Loucy (cell line): ENCODE data around the gene NGDN.

Source experiments
- H2AFZ ChIP-seq: fragments of 200-600 bp; sonication (generic); 2 replicates; pipeline ENCODE4 v1.6.0; 2016; ENCODE audit warnings: antibody characterized with exemption, mild to moderate bottlenecking, low read length, moderate library complexity
- H3F3A ChIP-seq: fragments of 200-600 bp; 2 replicates; pipeline ENCODE4 v1.6.0; 2016; ENCODE audit warnings: antibody characterized with exemption, low read depth, mild to moderate bottlenecking
- H3K27me3 ChIP-seq: fragments of 200-600 bp; sonication (generic); 2 replicates; pipeline ENCODE4 v1.6.1; 2014; ENCODE audit warnings: low read length, mild to moderate bottlenecking; ENCODE audit not compliant: insufficient read depth, poor library complexity, severe bottlenecking
- H3K36me3 ChIP-seq: fragments of 200-600 bp; sonication (generic); 2 replicates; pipeline ENCODE4 v1.6.1; 2016; ENCODE audit warnings: low read length; ENCODE audit not compliant: insufficient read depth
- H3K4me1 ChIP-seq: fragments of 200-600 bp; sonication (generic); 2 replicates; pipeline ENCODE4 v1.5.1; 2014; ENCODE audit warnings: low read length, mild to moderate bottlenecking; ENCODE audit not compliant: insufficient read depth, poor library complexity, severe bottlenecking
- H3K4me2 ChIP-seq: fragments of 200-600 bp; sonication (generic); 2 replicates; pipeline ENCODE4 v1.6.0; 2014; ENCODE audit warnings: antibody characterized with exemption, low read length, low read depth, mild to moderate bottlenecking; ENCODE audit not compliant: poor library complexity, severe bottlenecking
- H3K4me3 ChIP-seq: fragments of 200-600 bp; sonication (generic); 2 replicates; pipeline ENCODE4 v1.5.1; 2014; ENCODE audit warnings: low read length, mild to moderate bottlenecking, mixed read lengths; ENCODE audit not compliant: poor library complexity, severe bottlenecking
- H3K79me2 ChIP-seq: fragments of 200-600 bp; sonication (generic); 2 replicates; pipeline ENCODE4 v1.6.1; 2014; ENCODE audit warnings: low read length; ENCODE audit not compliant: insufficient read depth
- H3K9ac ChIP-seq: fragments of 200-600 bp; sonication (generic); 2 replicates; pipeline ENCODE4 v1.6.0; 2014; ENCODE audit warnings: mild to moderate bottlenecking, low read depth, low read length, moderate library complexity; ENCODE audit not compliant: poor library complexity, severe bottlenecking
- H3K9me2 ChIP-seq: fragments of 200-600 bp; sonication (generic); replicated peaks from 2 replicates; pipeline ENCODE4 v1.6.1; 2016; ENCODE audit warnings: low read depth, low read length, mixed read lengths
- H3K9me3 ChIP-seq: fragments of 200-600 bp; sonication (generic); 2 replicates; pipeline ENCODE4 v1.6.1; 2014; ENCODE audit warnings: mild to moderate bottlenecking, antibody characterized with exemption, low read length, low read depth; ENCODE audit not compliant: insufficient read depth
- H4K20me1 ChIP-seq: fragments of 200-600 bp; sonication (generic); 2 replicates; pipeline ENCODE4 v1.6.0; 2014; ENCODE audit warnings: antibody characterized with exemption, low read length, mild to moderate bottlenecking; ENCODE audit not compliant: insufficient read depth, poor library complexity, severe bottlenecking
- CTCF ChIP-seq: fragments of 200-600 bp; sonication (generic); conservative IDR thresholded peaks from 2 replicates; pipeline ENCODE4 v1.5.1; 2014; ENCODE audit warnings: mild to moderate bottlenecking, antibody characterized with exemption, low read length
- EZH2phosphoT487 ChIP-seq: fragments of 200-600 bp; IDR thresholded peaks from 2 replicates; pipeline ENCODE4 v1.6.1; 2018; ENCODE audit warnings: antibody characterized with exemption, mild to moderate bottlenecking, moderate library complexity, borderline replicate concordance

The NGDN gene

GRCh38 chr14:23457587-23458445 lies 11.7 kb upstream of the NGDN start:
- Histone ChIP-seq H3K9me3 (no peaks in the 10 kb centered on the region), H4K20me1 (no peaks in the 10 kb centered on the region), H3K9ac (no peak overlapping the region), H2AFZ (no peak overlapping the region), H3F3A (no peaks in the 10 kb centered on the region), H3K9me2 (no peaks in the 10 kb centered on the region), H3K27me3 (no peaks in the 10 kb centered on the region), H3K4me3 (no peak overlapping the region), H3K4me2 (no peak overlapping the region), H3K79me2 (no peaks in the 10 kb centered on the region), H3K4me1 (no peaks in the 10 kb centered on the region), H3K36me3 (no peaks in the 10 kb centered on the region)
- no peak for TF ChIP-seq EZH2phosphoT487
- no peak for TF ChIP-seq CTCF

- Histone ChIP-seq H3K9ac (no peak overlapping the region), H3K9me2 (no peaks in the 10 kb centered on the region), H3K79me2 (no peaks in the 10 kb centered on the region), H2AFZ (no peak overlapping the region), H3K36me3 (no peaks in the 10 kb centered on the region), H3F3A (no peaks in the 10 kb centered on the region), H4K20me1 (no peaks in the 10 kb centered on the region), H3K4me3 (no peak overlapping the region), H3K4me2 (no peak overlapping the region), H3K27me3 (no peaks in the 10 kb centered on the region), H3K4me1 (no peaks in the 10 kb centered on the region), H3K9me3 (no peaks in the 10 kb centered on the region)
- TF ChIP-seq EZH2phosphoT487 (no peak), CTCF (no peak)
Measured at GRCh38 chr14:23460960-23461359, 8.5 kb upstream of the NGDN start.

- Histone ChIP-seq H3K4me3 (no peak overlapping the region), H3F3A (no peaks in the 10 kb centered on the region), H3K27me3 (peaks cover 4% of the 10 kb centered on the region), H4K20me1 (no peaks in the 10 kb centered on the region), H3K36me3 (no peaks in the 10 kb centered on the region), H3K9me2 (no peaks in the 10 kb centered on the region), H3K79me2 (peaks cover 1% of the 10 kb centered on the region), H3K4me2 (no peak overlapping the region), H3K9ac (no peak overlapping the region), H3K4me1 (no peaks in the 10 kb centered on the region), H2AFZ (no peak overlapping the region), H3K9me3 (no peaks in the 10 kb centered on the region)
- TF ChIP-seq EZH2phosphoT487: no peak
- TF ChIP-seq CTCF: no peak
Measured at GRCh38 chr14:23464700-23465099, 4.8 kb upstream of the NGDN start.
